Adrenal gland (tissue), 12 donors: Measurements from ENCODE around the gene SGPL1. TPM values are rescaled to one million over a fixed set of nuclear protein-coding genes. Genes with fewer than 3 reads are reported as not detected.
A peak's percentile ranks its signal among the peaks of the same experiment; 100 is the strongest.

Source experiments
- DNase-seq, 7 donors: peaks; one replicate each; pipeline ENCODE4 v3.0.0-alpha.2; 2019 to 2020
- H3K27ac ChIP-seq, 5 donors: fragments of 200-600 bp; sonication (generic) in 4 of 5; 1 replicate in 3 of 5; 2 replicates in 2 of 5; pipeline versions ENCODE4 v1.5.1 to v1.8.0; 2016 to 2020; ENCODE audit warnings: mild to moderate bottlenecking in 1 of 5
- H3K27me3 ChIP-seq: fragments of 200-600 bp; 2 replicates; pipeline ENCODE4 v1.8.0; 2021
- H3K36me3 ChIP-seq, 2 donors: fragments of 200-600 bp; replicated peaks in 1 of 2; 1 replicate in 1 of 2; 2 replicates in 1 of 2; pipeline versions ENCODE4 v1.5.1 to v1.8.0; 2018 to 2022
- H3K4me1 ChIP-seq, 2 donors: fragments of 200-600 bp; replicated peaks in 1 of 2; 1 replicate in 1 of 2; 2 replicates in 1 of 2; pipeline versions ENCODE4 v1.5.1 to v1.8.0; 2018 to 2021
- H3K4me3 ChIP-seq, 4 donors: fragments of 200-600 bp; sonication (generic) in 3 of 4; one replicate each; pipeline ENCODE4 v1.5.1; 2016 to 2018
- H3K9me3 ChIP-seq, 3 donors: fragments of 200-600 bp; sonication (generic) in 1 of 3; replicated peaks in 1 of 3; 1 replicate in 2 of 3; 2 replicates in 1 of 3; pipeline versions ENCODE4 v1.5.1 to v1.8.0; 2016 to 2021
- CTCF ChIP-seq, 6 experiments: fragments of 450-650 bp in 4 of 6; fragments of 200-600 bp in 2 of 6; sonication (generic) in 1 of 6; IDR thresholded peaks; 1 replicate in 5 of 6; 2 replicates in 1 of 6; pipeline versions ENCODE4 v1.5.1 to v1.8.0; 2016 to 2021; ENCODE audit warnings: antibody characterized with exemption in 6 of 6, mild to moderate bottlenecking in 2 of 6, moderate library complexity in 1 of 6
- POLR2A ChIP-seq, 2 donors: fragments of 450-650 bp; IDR thresholded peaks; one replicate each; pipeline ENCODE4 v1.6.1; 2017; ENCODE audit warnings: antibody characterized with exemption in 2 of 2, mild to moderate bottlenecking in 2 of 2, moderate library complexity in 1 of 2
- WGBS, 4 donors: extraction: QIAGEN DNeasy Blood & Tissue Kit in 2 of 4; methylation state at CpG; one replicate each; pipeline versions ENCODE4 v1.1.5 to v1.1.7; 2013 to 2017; 5-methylcytosine and 5-hydroxymethylcytosine counted together
- intact Hi-C, 2 donors: fragments of 100-400 bp; cut with DNase I; formaldehyde crosslinking; loops; one replicate each; pipeline versions ENCODE4 v1.14.1 to v1.15.0; 2022 to 2023
- polyA plus RNA-seq, 3 donors: library from polyadenylated mRNA; stranded (reverse); fragments of 200-250 nt in 2 of 3; fragments of 350-450 nt in 1 of 3; fragmentation: Illumina TruSeq in 1 of 3; extraction: RNeasy Lipid Tissue Mini Kit (QIAGEN cat#74804) in 1 of 3; gene quantifications; one replicate each; pipeline ENCODE4 v1.2.3, GENCODE V29; 2013 to 2014
- total RNA-seq, 9 donors: library from RNA; depleted of rRNA in 4 of 9; stranded (reverse); fragments of >200 nt in 4 of 9; fragments of 120-200 nt in 1 of 9; fragmentation: NEBNext Ultra II Directional in 1 of 9; extraction: Animal tissue kit (Norgen Biotek cat#: 25700) in 1 of 9; gene quantifications; one replicate each; pipeline versions ENCODE4 v1.1.0 to v1.2.4, GENCODE V29; 2013 to 2023
- donor health status: healthy with polysubstance abuse.
- donor health status: Bipolar disorder and iron deficiency.
- donor health status: DM: yes; HTN: yes; CAD: no.
- donor health status: DM: no; HTN: no; CAD: no.
- donor health status: DM: no; HTN: no; CAD: no.
- donor health status: DM: yes; HTN: yes; CAD: no.

Gene SGPL1
- total and polyA plus RNA-seq, 12 donors = 8.7 to 47.9 (median 33.2) TPM

GRCh38 chr10:70797840-70798239, 17.9 kb upstream of the SGPL1 start:
- Histone ChIP-seq H3K36me3 (no peaks in the 10 kb centered on the region), H3K27me3 (no peaks in the 10 kb centered on the region), H3K9me3 (no peaks in the 10 kb centered on the region), H3K4me1 (no peaks in the 10 kb centered on the region), H3K27ac (no peak overlapping the region), H3K4me3 (no peak overlapping the region)
- WGBS, 4 donors = 76 to 77% (median 77%) methylated on average over 4 to 7 of the region's 7 CpGs; no CpG with 5 or more reads in 1 of the 4 donors
- intact Hi-C loops = no loop called here
- TF ChIP-seq CTCF (IDR thresholded peaks at IDR 0.05) (no peak), POLR2A (IDR thresholded peaks at IDR 0.05) (no peak)
- DNase-seq = no peak

- Histone ChIP-seq H3K4me3 (no peak overlapping the region), H3K27me3 (no peaks in the 10 kb centered on the region), H3K27ac (no peak overlapping the region), H3K36me3 (no peaks in the 10 kb centered on the region), H3K4me1 (no peaks in the 10 kb centered on the region), H3K9me3 (no peaks in the 10 kb centered on the region)
- intact Hi-C loops = no loop called here
- TF ChIP-seq POLR2A (IDR thresholded peaks at IDR 0.05) = no peak
- TF ChIP-seq CTCF (IDR thresholded peaks at IDR 0.05) = no peak
- no peak for DNase-seq
- WGBS, 4 donors = 62 to 71% (median 71%) methylated on average over 5 of the region's 5 CpGs
These were observed 16.6 kb upstream of the SGPL1 start for GRCh38 chr10:70799124-70799523.

GRCh38 chr10:70801854-70802253, 13.9 kb upstream of the SGPL1 start:
- no peaks in the 10 kb centered on the region for H3K27me3 ChIP-seq
- no peaks in the 10 kb centered on the region for H3K36me3 ChIP-seq
- no peak overlapping the region for H3K27ac ChIP-seq
- no peak overlapping the region for H3K4me3 ChIP-seq
- no peaks in the 10 kb centered on the region for H3K4me1 ChIP-seq
- intact Hi-C loops = no loop called here
- WGBS, 4 donors = 81 to 91% (median 85%) methylated on average over 1 of the region's 1 CpG
- TF ChIP-seq POLR2A (IDR thresholded peaks at IDR 0.05) (no peak), CTCF (IDR thresholded peaks at IDR 0.05) (no peak)
- no peaks in the 10 kb centered on the region for H3K9me3 ChIP-seq
- DNase-seq = no peak

- no peaks in the 10 kb centered on the region for H3K9me3 ChIP-seq
- peak in 1 of 7 donors; percentile 16 for DNase-seq
- H3K36me3 ChIP-seq = no peaks in the 10 kb centered on the region
- H3K27me3 ChIP-seq = no peaks in the 10 kb centered on the region
- no peak overlapping the region for H3K27ac ChIP-seq
- intact Hi-C loops = no loop called here
- WGBS, 4 donors = 51 to 63% (median 55%) methylated on average over 2 of the region's 2 CpGs
- H3K4me3 ChIP-seq = no peak overlapping the region
- H3K4me1 ChIP-seq = no peaks in the 10 kb centered on the region
- TF ChIP-seq CTCF (IDR thresholded peaks at IDR 0.05) (no peak), POLR2A (IDR thresholded peaks at IDR 0.05) (no peak)
These were observed 11.8 kb upstream of the SGPL1 start for GRCh38 chr10:70803775-70804420.
